ENCODE data around the gene TRAF3.
A peak's percentile ranks its signal among the peaks of the same experiment; 100 is the strongest.
"Not testable (repeated sequence)": the region's sequence is repeated elsewhere in the genome, so short reads cannot be mapped to it uniquely, and the experiment has no call there.

Gene TRAF3

GRCh38 chr14:102892651-102893050, 115.4 kb downstream of the TRAF3 start:
- no peak overlapping the region for H3K27ac Mint-ChIP-seq (ENCODE audit: low read depth)
- H3K36me3 Mint-ChIP-seq (ENCODE audit: insufficient read depth) = peaks cover 31% of the 10 kb centered on the region

DNA sequence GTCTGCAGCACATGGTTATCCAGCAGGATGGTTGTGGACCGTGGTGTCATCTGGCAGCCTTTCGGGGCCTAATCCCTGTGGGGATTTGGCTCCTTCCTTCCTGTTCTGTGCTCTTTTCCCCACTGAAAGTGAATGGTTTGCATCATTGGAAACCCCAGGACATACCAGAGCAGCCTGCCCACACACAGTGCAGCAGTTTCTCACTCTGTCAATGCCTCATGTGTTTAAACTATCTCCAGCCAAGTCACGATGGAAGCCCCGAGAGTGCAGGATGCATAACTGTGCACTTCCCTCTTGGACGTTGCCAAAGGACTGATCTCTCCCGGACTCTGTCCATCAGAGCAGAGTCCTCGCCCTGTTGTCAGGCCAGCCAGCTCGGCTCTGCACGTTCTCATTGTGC, 116.2 kb downstream of the TRAF3 start:
- ATAC-seq (replicated peaks; ENCODE audit: extremely low read depth, poor library complexity, severe bottlenecking) = no peak
- H3K4me3 Mint-ChIP-seq = no peak overlapping the region
- no peak overlapping the region for H3K27ac Mint-ChIP-seq (ENCODE audit: low read depth)
- H3K4me1 Mint-ChIP-seq = no peaks in the 10 kb centered on the region
- H3K36me3 Mint-ChIP-seq (ENCODE audit: insufficient read depth) = peaks cover 28% of the 10 kb centered on the region
- no peaks in the 10 kb centered on the region for H3K9me3 Mint-ChIP-seq
- DNase-seq (ENCODE audit: low spot score in 2 of 2) = no peak
- no peaks in the 10 kb centered on the region for H3K27me3 Mint-ChIP-seq

More at GRCh38 chr14:102892651-102893050, 115.4 kb downstream of the TRAF3 start:
- DNase-seq (ENCODE audit: low spot score in 2 of 2) (no peak), ATAC-seq (replicated peaks; ENCODE audit: extremely low read depth, poor library complexity, severe bottlenecking) (no peak)
- no peak overlapping the region for H3K4me3 Mint-ChIP-seq
- H3K9me3 Mint-ChIP-seq = no peaks in the 10 kb centered on the region
- no peaks in the 10 kb centered on the region for H3K4me1 Mint-ChIP-seq
- H3K27me3 Mint-ChIP-seq = no peaks in the 10 kb centered on the region

DNA sequence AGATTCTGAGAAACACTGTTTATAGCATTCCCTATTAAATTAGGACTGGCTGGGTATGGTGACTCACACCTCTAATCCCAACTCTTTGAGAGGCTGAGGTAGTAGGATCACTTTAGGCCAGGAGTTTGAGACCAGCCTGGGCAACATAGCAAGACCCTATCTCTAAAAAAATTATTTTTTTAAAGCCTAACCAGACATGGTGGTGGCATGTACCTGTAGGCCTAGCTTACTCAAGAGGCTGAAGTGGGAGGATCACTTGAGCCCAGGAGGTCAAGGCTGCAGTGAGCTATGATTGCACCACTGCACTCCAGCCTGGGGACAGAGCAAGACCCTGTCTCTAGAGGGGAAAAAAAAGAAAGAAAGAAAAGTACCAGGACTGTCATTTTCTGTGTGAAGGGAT, 119.5 kb downstream of the TRAF3 start:
- not testable (repeated sequence) for H3K4me1 Mint-ChIP-seq; H3K27me3 Mint-ChIP-seq; H3K9me3 Mint-ChIP-seq; H3K4me3 Mint-ChIP-seq; DNase-seq (ENCODE audit: low spot score in 2 of 2); ATAC-seq (replicated peaks; ENCODE audit: extremely low read depth, poor library complexity, severe bottlenecking); H3K27ac Mint-ChIP-seq (ENCODE audit: low read depth)
- peaks cover 20% of the 10 kb centered on the region for H3K36me3 Mint-ChIP-seq (ENCODE audit: insufficient read depth)

GRCh38 chr14:102897299-102898027, 120.2 kb downstream of the TRAF3 start:
- ATAC-seq (replicated peaks; ENCODE audit: extremely low read depth, poor library complexity, severe bottlenecking) = no peak

GRCh38 chr14:102898298-102898697, 121.0 kb downstream of the TRAF3 start:
- H3K4me3 Mint-ChIP-seq = no peak overlapping the region
- DNase-seq (ENCODE audit: low spot score in 2 of 2) = no peak
- peaks cover 20% of the 10 kb centered on the region for H3K4me1 Mint-ChIP-seq
- H3K9me3 Mint-ChIP-seq = no peaks in the 10 kb centered on the region
- no peak for ATAC-seq (replicated peaks; ENCODE audit: extremely low read depth, poor library complexity, severe bottlenecking)
- H3K36me3 Mint-ChIP-seq (ENCODE audit: insufficient read depth) = peaks cover 16% of the 10 kb centered on the region
- H3K27ac Mint-ChIP-seq (ENCODE audit: low read depth) = no peak overlapping the region
- no peaks in the 10 kb centered on the region for H3K27me3 Mint-ChIP-seq

More at GRCh38 chr14:102897299-102898027, 120.2 kb downstream of the TRAF3 start:
- Mint-ChIP-seq H3K4me3 (no peak overlapping the region), H3K27me3 (no peaks in the 10 kb centered on the region), H3K9me3 (no peaks in the 10 kb centered on the region), H3K36me3 (ENCODE audit: insufficient read depth) (peaks cover 19% of the 10 kb centered on the region), H3K4me1 (peaks cover 11% of the 10 kb centered on the region), H3K27ac (ENCODE audit: low read depth) (no peak overlapping the region)
- DNase-seq (ENCODE audit: low spot score in 2 of 2) = no peak

GRCh38 chr14:102898776-102899515, 121.7 kb downstream of the TRAF3 start:
- Mint-ChIP-seq H3K9me3 (no peaks in the 10 kb centered on the region), H3K36me3 (ENCODE audit: insufficient read depth) (peaks cover 19% of the 10 kb centered on the region), H3K4me3 (no peak overlapping the region), H3K4me1 (peaks cover 26% of the 10 kb centered on the region), H3K27ac (ENCODE audit: low read depth) (peak overlapping the region; percentile 90), H3K27me3 (no peaks in the 10 kb centered on the region)
- no peak for DNase-seq (ENCODE audit: low spot score in 2 of 2)
- no peak for ATAC-seq (replicated peaks; ENCODE audit: extremely low read depth, poor library complexity, severe bottlenecking)

DNA sequence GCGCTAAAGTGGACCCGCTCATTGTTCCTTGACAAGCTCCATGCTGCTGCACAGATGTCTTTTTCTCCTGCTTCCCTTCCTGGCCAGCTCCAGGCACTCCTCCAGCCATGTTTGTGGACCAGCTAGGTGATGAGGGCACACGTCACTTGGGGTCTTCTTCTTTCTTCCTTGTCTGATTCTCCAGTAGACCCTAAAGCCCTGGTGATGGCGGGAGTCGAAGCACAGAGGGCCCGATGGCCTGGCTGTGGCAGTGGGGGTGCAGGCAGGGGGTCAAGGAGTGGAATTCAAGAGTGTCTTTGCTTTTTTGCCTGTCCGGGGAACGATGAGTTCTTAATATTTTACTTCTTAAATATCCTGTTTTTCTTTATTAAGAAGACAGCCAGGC, 122.3 kb downstream of the TRAF3 start:
- no peak for DNase-seq (ENCODE audit: low spot score in 2 of 2)
- peaks cover 22% of the 10 kb centered on the region for H3K36me3 Mint-ChIP-seq (ENCODE audit: insufficient read depth)
- H3K9me3 Mint-ChIP-seq = no peaks in the 10 kb centered on the region
- H3K4me3 Mint-ChIP-seq = no peak overlapping the region
- no peak for ATAC-seq (replicated peaks; ENCODE audit: extremely low read depth, poor library complexity, severe bottlenecking)
- no peaks in the 10 kb centered on the region for H3K27me3 Mint-ChIP-seq
- peak overlapping the region; percentile 90 for H3K27ac Mint-ChIP-seq (ENCODE audit: low read depth)
- H3K4me1 Mint-ChIP-seq = peaks cover 27% of the 10 kb centered on the region

- Mint-ChIP-seq H3K4me3 (peak overlapping the region; percentile 8), H3K36me3 (ENCODE audit: insufficient read depth) (peaks cover 24% of the 10 kb centered on the region), H3K27ac (ENCODE audit: low read depth) (peak overlapping the region; percentile 82), H3K9me3 (no peaks in the 10 kb centered on the region), H3K4me1 (peaks cover 27% of the 10 kb centered on the region), H3K27me3 (no peaks in the 10 kb centered on the region)
- ATAC-seq (replicated peaks; ENCODE audit: extremely low read depth, poor library complexity, severe bottlenecking) = peak; percentile 88
- DNase-seq (ENCODE audit: low spot score in 2 of 2) = no peak
These were observed 123.7 kb downstream of the TRAF3 start for GRCh38 chr14:102900631-102901571.

DNA sequence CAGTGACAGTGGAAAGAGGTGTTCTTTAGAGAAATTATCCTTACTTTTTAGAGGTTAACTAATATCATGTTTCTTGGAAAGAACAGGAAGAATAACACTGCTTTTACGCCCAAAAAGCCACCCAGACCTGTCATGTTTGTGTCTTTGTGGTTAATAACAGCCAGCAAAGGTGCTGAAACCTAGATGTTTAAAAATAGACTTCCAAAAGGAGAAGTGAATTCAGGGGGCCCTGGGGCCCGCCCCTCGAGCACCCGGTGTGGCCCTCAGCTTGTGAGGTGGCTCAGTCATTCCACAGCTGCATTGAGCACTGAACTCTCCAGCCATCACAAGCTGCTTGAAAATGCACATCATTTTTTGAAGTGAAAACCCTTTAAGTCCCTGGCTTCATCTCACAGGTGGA, 124.4 kb downstream of the TRAF3 start:
- Mint-ChIP-seq H3K9me3 (no peaks in the 10 kb centered on the region), H3K36me3 (ENCODE audit: insufficient read depth) (peaks cover 24% of the 10 kb centered on the region), H3K27me3 (no peaks in the 10 kb centered on the region), H3K4me1 (peaks cover 27% of the 10 kb centered on the region), H3K4me3 (peak overlapping the region; percentile 8), H3K27ac (ENCODE audit: low read depth) (peak overlapping the region; percentile 82)
- ATAC-seq (replicated peaks; ENCODE audit: extremely low read depth, poor library complexity, severe bottlenecking) (peak; percentile 51), DNase-seq (ENCODE audit: low spot score in 2 of 2) (no peak)

DNA sequence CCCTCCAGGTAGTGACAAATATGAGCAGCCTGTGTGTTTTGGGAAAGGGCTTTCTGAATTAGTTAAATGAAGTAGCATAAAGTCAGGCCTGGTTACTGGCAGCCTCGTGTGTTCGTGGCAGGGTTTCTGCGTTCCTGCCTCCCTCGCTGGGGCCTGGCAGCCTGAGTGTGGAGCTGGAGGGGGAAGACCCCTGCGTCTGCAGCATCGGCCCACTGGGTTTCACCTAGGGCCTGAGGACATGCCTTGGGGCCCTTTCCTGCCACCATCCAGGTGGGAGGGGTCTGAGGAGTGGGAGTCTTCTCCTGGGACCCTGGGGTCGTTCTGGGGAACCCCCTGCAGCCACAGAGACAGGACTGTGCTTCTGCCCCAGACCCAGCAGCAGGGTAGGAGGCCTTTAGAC, 124.8 kb downstream of the TRAF3 start:
- Mint-ChIP-seq H3K36me3 (ENCODE audit: insufficient read depth) (peaks cover 28% of the 10 kb centered on the region), H3K4me3 (no peak overlapping the region)

DNA sequence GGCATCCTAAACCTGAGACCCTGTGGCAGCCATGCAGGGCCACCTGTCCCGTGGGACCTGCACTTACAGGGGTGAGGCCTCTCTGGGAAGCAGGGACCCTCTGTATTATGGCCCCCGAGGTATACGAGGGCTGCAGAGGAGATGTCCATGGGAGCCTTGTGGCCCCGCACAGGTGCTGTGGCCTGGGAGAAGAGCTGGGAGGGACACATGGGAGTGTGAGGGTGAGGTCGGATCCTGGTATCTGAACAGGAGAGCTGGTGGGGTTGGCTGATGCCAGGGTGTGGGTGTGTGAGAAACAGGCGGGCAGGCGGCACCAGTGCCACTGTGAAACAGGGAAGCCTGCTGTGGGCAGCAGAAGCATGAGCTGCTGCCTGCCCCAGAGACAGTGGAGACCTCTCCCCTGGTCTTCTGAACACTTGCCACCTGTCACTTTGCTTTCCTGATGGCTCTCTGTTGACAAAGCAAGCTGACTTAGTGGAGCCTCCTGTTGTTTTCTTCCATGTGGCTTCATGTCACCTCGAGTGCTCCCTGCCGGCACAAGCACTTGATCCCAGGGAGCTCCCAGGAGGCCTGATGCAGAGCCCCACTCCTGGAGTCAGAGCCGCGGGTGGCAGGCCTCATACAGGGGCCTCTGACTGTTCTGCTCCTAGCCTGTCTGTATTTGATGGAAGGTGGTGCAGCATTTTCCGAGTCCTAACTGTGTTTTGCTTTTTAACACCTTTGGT, 125.4 kb downstream of the TRAF3 start:
- Mint-ChIP-seq H3K4me1 (peaks cover 27% of the 10 kb centered on the region), H3K27ac (ENCODE audit: low read depth) (peak overlapping the region; percentile 82), H3K36me3 (ENCODE audit: insufficient read depth) (peaks cover 32% of the 10 kb centered on the region), H3K4me3 (no peak overlapping the region), H3K9me3 (no peaks in the 10 kb centered on the region), H3K27me3 (no peaks in the 10 kb centered on the region)
- DNase-seq (ENCODE audit: low spot score in 2 of 2) = no peak
- no peak for ATAC-seq (replicated peaks; ENCODE audit: extremely low read depth, poor library complexity, severe bottlenecking)

More for the DNA sequence above, 124.8 kb downstream of the TRAF3 start:
- Mint-ChIP-seq H3K27me3 (no peaks in the 10 kb centered on the region), H3K4me1 (peaks cover 27% of the 10 kb centered on the region), H3K9me3 (no peaks in the 10 kb centered on the region), H3K27ac (ENCODE audit: low read depth) (peak overlapping the region; percentile 82)
- no peak for ATAC-seq (replicated peaks; ENCODE audit: extremely low read depth, poor library complexity, severe bottlenecking)
- no peak for DNase-seq (ENCODE audit: low spot score in 2 of 2)

Measured in central memory CD8-positive, alpha-beta T cell (primary cell).